Subcutaneous adipose tissue (tissue), 4 donors: ENCODE results near the gene GAPVD1. TPM values are rescaled to one million over a fixed set of nuclear protein-coding genes. Genes with fewer than 3 reads are reported as not detected.

ENCODE experiments used
- total RNA-seq, 4 donors: library from RNA; depleted of rRNA; stranded (reverse); fragments of >200 nt; gene quantifications; one replicate each; pipeline ENCODE4 v1.1.0, GENCODE V29; 2016
- TF ChIP-seq, protein P1 (sequence below): fragments of 450-650 bp; IDR thresholded peaks from one replicate; pipeline ENCODE4 v1.5.1; 2016; ENCODE audit warnings: low read depth, mild to moderate bottlenecking, control low read depth, antibody characterized with exemption, moderate library complexity

Gene GAPVD1
- total RNA-seq, 4 donors from 2014 or later: 57.7 to 85.3 (median 62.9) TPM

DNA sequence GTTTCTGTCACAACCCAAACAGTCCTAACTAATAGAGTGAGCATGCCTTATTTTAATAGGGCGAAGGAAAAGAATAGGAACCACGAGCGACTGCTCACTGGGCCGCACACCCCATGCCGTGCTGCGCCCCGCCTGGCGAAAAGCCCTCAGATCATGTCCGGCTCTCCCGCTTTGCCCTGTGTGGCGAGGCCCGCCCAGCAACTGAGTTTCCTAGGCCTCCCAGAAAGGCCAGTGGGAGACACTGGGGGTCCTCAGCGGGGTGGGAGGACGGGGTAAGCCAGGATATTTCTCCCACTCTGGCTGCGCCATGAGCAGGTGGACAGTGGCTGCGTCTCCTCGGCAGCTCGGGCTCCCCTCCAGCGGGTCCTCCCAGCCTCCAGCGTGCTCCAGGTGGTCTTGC lies 138.0 kb downstream of the GAPVD1 start:
- TF ChIP-seq, protein P1, sequence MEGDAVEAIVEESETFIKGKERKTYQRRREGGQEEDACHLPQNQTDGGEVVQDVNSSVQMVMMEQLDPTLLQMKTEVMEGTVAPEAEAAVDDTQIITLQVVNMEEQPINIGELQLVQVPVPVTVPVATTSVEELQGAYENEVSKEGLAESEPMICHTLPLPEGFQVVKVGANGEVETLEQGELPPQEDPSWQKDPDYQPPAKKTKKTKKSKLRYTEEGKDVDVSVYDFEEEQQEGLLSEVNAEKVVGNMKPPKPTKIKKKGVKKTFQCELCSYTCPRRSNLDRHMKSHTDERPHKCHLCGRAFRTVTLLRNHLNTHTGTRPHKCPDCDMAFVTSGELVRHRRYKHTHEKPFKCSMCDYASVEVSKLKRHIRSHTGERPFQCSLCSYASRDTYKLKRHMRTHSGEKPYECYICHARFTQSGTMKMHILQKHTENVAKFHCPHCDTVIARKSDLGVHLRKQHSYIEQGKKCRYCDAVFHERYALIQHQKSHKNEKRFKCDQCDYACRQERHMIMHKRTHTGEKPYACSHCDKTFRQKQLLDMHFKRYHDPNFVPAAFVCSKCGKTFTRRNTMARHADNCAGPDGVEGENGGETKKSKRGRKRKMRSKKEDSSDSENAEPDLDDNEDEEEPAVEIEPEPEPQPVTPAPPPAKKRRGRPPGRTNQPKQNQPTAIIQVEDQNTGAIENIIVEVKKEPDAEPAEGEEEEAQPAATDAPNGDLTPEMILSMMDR: no peak

DNA sequence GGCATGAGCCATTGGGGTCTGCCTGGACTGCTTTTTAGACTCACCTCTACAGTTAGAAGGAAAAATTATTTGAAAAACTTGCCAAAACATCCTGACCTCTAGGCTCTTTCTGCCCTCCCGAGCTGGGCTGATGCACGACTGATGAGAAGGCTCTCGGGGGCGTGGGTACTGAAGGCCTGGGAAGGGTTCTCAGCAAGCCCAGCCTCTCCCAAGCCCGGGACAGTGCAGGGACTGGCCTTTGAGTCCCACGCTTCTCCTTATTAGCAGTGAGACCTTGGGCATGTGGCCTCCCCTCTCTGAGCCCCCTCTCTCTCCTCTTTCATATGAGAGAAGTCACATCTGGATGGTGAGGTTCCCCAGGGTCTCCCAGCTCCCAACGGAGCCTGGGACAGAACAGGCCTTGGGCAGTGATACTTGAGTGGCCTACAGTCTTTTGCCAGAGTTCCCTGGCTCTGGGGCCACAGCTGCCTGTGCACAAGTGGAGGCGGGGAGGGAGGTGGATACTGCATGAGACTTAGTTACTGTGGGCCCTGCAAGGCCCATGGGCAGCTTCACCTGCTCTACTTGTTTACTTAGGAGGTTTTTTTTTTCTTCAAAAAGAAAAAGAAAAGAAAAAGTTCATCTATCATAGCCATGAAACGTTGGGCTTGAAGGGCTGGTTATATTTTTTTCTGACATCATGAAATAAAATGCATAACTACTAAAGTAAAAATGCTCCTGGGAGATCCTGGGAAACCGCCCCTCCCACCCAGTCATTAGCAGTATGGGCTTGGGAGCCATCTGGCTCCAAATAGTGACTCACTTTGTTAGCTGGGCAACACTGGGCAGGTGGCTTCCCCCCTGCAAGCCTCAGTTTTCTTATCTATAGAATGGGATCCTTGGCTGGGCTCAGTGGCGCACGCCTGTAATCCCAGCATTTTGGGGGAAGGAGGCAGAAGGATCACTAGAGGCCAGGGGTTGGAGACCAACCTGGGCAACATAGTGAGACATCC lies 139.4 kb downstream of the GAPVD1 start:
- TF ChIP-seq, protein P1: no peak

DNA sequence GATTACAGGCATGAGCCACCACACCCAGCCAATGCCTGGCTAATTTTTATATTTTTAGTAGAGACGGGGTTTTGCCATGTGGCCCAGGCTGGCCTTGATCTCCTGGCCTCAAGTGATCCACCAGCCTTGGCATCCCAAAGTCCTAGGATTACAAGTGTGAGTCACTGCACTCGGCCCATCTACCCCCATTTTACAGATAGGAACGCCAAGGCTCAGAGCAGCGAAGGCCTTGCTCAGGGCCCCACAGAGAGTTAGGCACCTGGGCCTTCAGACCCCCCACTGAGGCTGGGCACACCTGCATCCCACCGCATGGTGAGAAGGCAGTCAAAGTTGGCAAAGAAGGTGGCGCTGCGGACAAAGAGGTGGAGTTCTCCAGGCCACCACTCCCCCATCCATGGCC lies 143.1 kb downstream of the GAPVD1 start:
- TF ChIP-seq, protein P1: no peak

DNA sequence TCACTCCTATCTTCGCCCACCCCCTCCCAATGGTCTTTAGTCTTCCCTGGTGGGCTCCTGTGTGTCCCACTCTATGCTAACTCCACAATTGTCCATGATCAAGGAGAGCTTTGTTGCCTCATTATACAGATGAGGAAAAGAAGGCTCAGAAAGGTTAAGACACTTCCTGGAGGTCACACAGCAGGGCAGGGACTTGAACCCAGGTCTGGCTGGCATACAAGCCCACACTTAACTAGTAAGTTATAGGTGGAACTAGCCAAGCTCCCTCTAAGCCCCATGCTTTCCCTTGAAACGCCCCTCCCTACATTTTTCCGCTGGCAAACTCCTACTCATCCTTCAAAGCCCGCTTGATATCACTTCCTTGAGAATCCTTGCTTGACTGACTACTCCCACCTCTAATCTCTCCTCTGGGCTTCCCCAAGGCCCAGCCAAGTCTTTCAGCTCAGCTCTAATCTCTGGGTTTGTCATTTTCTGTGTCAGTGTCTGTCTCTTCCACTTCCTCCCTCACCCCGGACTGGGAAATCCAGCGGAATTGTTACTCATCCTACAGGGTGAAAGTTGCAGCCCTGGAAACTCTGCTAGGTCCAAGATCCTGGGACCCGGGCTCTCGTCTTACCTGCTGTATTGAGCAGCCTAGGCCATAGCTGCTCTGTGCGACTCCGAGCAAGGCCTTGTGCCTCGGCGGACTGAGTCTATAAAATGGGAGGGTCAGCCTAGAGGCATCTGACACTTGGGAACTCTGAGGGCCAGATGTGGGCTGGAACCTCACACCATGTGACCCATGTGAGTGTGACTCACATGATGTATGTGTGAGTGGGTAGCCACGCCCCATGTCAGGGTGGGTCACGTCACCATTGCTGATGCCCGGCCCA lies 144.5 kb downstream of the GAPVD1 start:
- TF ChIP-seq, protein P1: no peak

DNA sequence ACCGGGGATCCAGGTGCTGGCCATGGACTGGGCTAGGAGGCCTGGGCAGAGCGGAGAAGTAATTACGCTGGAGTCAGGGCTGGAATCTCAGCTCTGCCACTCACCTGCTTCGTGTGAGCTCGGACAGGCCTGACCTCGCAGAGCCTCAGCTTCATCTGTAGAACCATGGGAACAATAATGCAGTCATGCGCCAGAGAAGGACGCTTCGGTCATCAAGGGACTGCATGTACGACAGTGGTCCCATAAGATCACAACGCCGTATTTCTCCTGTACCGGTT lies 145.1 kb downstream of the GAPVD1 start:
- TF ChIP-seq, protein P1: no peak

DNA sequence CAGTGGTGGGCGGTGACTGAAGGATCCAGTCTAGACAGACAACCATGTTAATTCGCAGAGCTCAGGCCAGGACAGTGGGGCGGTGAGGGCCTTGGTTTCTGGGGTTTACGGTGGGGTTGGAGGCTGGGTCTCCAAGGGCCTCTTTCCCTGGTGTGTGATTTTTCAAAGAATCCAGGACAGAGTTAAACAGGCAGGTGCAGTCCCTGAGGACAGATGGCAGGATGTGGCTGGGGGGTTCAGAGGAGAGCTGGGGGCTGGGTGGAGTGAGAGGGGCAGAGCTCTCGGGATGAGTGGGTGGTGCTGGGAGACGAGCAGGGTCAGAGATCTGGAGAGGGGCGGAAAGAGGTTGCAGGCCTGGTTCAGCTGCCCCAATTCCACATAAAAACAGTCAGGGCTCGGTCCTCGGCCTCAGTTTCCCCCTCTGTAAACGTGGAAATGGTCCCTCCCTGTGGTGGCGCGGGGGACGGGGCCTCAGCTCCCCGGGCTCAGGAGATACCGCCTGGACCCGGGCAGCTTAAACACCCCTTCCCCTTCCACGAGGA lies 145.9 kb downstream of the GAPVD1 start:
- TF ChIP-seq, protein P1: no peak
